Subcutaneous abdominal adipose tissue (tissue), 5 donors: ENCODE data around the gene MAML2.

Source experiments
- H3K27ac ChIP-seq: one replicate; pipeline ENCODE4 v1.7.0; 2013; ENCODE audit warnings: low read depth, mild to moderate bottlenecking, inconsistent platforms, low read length, moderate library complexity
- H3K27me3 ChIP-seq, 5 donors: one replicate each; pipeline ENCODE4 v1.7.0; 2013; ENCODE audit warnings: low read length in 5 of 5, inconsistent platforms in 1 of 5; ENCODE audit not compliant: control insufficient read depth in 5 of 5, insufficient read depth in 4 of 5
- H3K36me3 ChIP-seq, 5 donors: one replicate each; pipeline ENCODE4 v1.7.0; 2013; ENCODE audit warnings: low read length in 5 of 5; ENCODE audit not compliant: control insufficient read depth in 5 of 5, insufficient read depth in 5 of 5
- H3K4me1 ChIP-seq, 5 donors: one replicate each; pipeline ENCODE4 v1.7.0; 2013; ENCODE audit warnings: low read length in 5 of 5, mild to moderate bottlenecking in 3 of 5, moderate library complexity in 1 of 5; ENCODE audit not compliant: control insufficient read depth in 5 of 5, insufficient read depth in 5 of 5
- H3K4me3 ChIP-seq, 5 donors: one replicate each; pipeline ENCODE4 v1.7.0; 2013; ENCODE audit warnings: low read length in 5 of 5, low read depth in 1 of 5
- H3K9ac ChIP-seq, 5 donors: one replicate each; pipeline ENCODE4 v1.7.0; 2013; ENCODE audit warnings: low read length in 5 of 5, mild to moderate bottlenecking in 4 of 5, moderate library complexity in 3 of 5
- H3K9me3 ChIP-seq, 5 donors: one replicate each; pipeline ENCODE4 v1.7.0; 2013; ENCODE audit warnings: low read length in 5 of 5; ENCODE audit not compliant: control insufficient read depth in 5 of 5
- donor health status: healthy.
- donor health status: healthy.
- donor health status: healthy.
- donor health status: healthy.
- donor health status: healthy.

Gene MAML2

DNA sequence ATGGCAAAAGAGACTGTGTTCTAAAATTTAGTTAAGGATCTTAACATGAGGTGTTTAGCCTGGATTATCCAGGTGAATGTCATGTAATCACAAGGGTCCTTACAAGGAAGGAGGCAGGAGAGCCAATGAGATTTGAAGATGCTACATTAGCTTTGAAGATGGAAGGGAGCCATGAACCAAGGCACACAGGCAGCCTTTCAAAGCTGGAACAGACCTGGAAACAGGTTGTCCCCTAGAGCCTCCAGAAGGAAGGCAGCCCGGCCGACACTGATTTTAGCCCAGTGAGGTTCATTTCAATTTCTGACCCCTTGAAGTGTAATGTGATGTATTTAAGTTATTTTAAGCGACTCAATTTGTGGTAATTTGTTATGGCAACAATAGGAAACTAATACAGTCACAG lies 223.8 kb downstream of the MAML2 start:
- no peaks in the 10 kb centered on the region for H3K9me3 ChIP-seq
- H3K4me3 ChIP-seq: no peak overlapping the region
- H3K27ac ChIP-seq: no peak overlapping the region
- H3K9ac ChIP-seq: no peak overlapping the region
- no peaks in the 10 kb centered on the region for H3K36me3 ChIP-seq
- peaks cover 0 to 7% (median 0%) of the 10 kb centered on the region in 5 donors for H3K4me1 ChIP-seq
- no peaks in the 10 kb centered on the region for H3K27me3 ChIP-seq

DNA sequence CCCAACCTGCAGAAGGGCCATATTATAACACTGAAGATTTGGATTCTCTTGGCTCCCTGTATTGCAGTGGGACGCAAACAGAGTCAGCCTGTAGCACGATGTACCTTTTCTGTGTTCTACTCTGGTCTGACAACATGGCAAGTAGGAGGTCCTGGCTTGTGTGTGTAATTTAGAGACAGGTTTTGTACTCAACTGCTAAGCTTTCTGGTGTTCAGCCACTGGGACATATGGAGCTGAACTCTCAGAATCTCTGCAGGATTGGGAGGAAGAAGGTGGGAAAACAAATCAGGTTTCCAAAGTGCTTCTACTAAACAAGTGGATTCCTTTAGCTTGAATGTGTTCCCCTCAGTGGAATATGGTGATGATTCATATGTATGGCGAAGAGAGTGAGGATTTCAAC lies 226.6 kb downstream of the MAML2 start:
- Histone ChIP-seq H3K9me3 (no peaks in the 10 kb centered on the region), H3K4me3 (no peak overlapping the region), H3K9ac (no peak overlapping the region), H3K27ac (no peak overlapping the region), H3K27me3 (no peaks in the 10 kb centered on the region), H3K36me3 (no peaks in the 10 kb centered on the region), H3K4me1 (peaks cover 0 to 15% (median 9%) of the 10 kb centered on the region in 5 donors)

DNA sequence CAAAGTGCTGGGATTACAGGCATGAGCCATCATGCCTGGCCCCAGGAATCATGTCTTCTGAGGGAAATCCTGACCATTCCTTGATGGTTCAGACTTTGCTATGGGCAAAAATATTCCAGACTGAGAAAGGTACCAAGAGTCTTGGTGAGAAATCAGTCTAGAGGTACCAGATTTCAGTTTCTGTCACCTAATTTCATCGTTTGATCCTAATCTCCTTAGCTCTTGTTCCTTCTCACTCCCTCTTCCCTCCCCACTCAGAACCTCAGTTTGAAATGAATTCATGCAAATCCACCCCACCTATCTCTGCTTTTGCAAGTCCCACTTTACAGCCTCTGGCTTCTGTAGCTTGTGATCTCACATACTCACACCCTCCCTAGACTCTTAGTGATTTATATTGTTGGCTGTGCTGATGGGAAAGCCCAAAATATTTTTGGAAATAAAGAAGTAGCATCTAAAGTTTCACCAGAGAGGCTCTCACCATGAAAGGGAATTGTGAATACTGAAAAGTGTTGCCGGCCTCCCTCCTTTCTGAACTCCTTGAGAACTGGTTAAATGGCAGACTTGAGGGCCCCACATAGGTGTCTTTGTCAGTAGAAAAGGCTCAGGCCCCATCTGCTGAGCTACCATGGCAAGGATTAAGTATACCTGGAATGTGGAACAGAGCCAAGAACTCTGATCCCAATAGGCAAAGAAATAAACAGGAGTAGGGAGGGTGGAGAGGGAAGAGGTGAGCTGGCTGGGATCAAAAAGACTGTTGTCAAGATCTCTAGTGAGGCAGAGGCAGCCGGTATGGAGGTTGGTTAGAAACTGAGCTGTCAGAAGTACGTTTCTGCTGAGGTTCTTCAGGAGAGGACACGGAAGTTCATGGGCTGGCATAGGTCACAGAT lies 228.6 kb downstream of the MAML2 start:
- Histone ChIP-seq H3K4me1 (peaks cover 0 to 11% (median 8%) of the 10 kb centered on the region in 5 donors), H3K9ac (no peak overlapping the region), H3K9me3 (no peaks in the 10 kb centered on the region), H3K27me3 (no peaks in the 10 kb centered on the region), H3K36me3 (peaks cover 0 to 2% (median 0%) of the 10 kb centered on the region in 5 donors), H3K4me3 (no peak overlapping the region), H3K27ac (peak overlapping the region; percentile 31)

DNA sequence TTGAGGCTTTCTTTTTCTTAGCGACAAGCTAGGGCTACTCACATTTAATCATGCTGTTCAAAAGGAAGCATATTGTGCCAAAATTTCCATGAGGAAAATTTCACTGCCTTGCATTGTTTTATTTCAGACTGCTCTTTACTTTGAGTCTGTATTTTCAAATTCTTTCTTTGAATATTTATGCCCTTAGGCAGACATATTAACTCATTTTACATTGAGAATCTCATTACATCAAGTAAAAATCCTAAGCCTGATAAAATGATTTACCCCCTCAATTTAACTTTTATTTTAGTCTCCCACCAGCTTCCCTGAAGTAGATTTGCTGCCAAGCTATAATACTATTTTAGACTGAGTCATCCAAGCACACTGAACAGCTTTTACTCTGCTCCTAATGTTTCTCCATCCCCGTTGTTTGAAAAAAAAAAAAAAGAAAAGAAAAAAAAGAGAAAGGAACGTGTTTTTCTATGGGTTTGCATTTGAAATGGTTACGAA lies 229.8 kb downstream of the MAML2 start:
- H3K27ac ChIP-seq: peak overlapping the region; percentile 45
- peaks cover 0 to 11% (median 8%) of the 10 kb centered on the region in 5 donors for H3K4me1 ChIP-seq
- peaks cover 0 to 2% (median 0%) of the 10 kb centered on the region in 5 donors for H3K36me3 ChIP-seq
- H3K9ac ChIP-seq: no peak overlapping the region
- H3K27me3 ChIP-seq: no peaks in the 10 kb centered on the region
- H3K9me3 ChIP-seq: no peaks in the 10 kb centered on the region
- H3K4me3 ChIP-seq: no peak overlapping the region

DNA sequence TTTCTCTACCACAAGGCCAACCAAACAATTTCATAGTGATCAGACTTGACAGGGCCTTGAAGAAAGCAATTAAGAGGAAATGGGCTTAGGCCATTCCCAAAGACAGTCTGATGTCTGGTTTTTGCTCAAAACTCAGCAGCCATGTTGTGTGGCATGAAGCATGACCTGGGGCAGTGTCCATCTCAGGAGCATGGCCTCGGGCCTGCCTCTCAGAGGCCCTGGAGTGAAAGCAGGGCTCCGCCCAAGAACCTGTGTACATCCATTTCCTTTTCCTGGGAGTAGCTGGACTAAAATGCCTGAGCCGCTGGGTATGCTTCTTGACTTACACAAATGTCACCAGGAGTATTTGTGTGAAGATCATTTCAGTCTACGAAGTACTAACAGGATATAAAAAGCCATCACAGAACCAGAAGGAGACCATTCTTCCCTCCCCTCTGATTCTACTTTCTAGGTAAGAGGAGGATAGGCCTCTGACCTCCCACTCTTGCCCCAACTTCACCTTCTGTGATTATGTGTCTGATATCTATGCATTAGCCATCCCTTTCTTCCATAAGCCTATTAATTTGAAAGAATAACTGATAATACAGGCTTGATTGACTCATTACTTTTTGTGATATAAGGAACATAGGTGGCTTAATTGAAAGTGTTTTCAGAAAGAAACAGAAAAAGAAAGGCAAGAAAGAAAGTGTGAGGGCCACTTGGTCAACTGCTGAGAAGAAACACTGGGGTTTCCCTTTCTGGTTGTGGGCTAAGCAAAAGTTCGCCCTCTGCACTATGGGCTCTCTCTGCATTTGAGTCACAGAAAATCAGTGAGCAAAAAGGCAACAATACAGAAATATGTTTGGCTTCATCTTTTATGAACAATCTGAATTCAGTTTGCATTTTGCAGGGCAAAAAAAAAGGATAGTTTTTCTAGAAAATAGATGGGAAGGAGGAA lies 230.5 kb downstream of the MAML2 start:
- Histone ChIP-seq H3K27ac (peak overlapping the region; percentile 45), H3K9ac (no peak overlapping the region), H3K9me3 (no peaks in the 10 kb centered on the region), H3K36me3 (peaks cover 0 to 2% (median 0%) of the 10 kb centered on the region in 5 donors), H3K4me3 (no peak overlapping the region), H3K27me3 (no peaks in the 10 kb centered on the region), H3K4me1 (peaks cover 0 to 11% (median 8%) of the 10 kb centered on the region in 5 donors)

DNA sequence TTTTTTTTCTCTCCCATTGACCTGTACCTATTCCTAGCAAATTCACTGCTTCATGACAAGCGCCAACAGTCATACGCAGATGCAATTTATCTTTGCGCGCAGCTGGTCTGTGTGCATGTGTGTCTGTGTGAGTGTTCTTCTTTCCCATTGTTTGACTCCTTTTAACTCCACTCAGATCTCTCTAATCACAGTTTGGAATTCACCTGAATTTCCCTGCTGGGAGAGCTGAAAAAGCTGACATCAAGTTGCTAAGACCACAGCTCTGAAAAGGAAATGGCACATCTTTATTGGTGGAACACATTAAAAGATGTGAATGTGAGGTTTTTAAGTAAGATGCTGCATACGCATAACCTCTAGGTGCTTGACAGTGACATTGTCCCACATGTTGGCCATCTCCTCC lies 231.7 kb downstream of the MAML2 start:
- H3K9me3 ChIP-seq: no peaks in the 10 kb centered on the region
- no peak overlapping the region for H3K9ac ChIP-seq
- no peak overlapping the region for H3K27ac ChIP-seq
- peaks cover 0 to 11% (median 8%) of the 10 kb centered on the region in 5 donors for H3K4me1 ChIP-seq
- no peak overlapping the region for H3K4me3 ChIP-seq
- no peaks in the 10 kb centered on the region for H3K27me3 ChIP-seq
- H3K36me3 ChIP-seq: peaks cover 0 to 2% (median 0%) of the 10 kb centered on the region in 5 donors

GRCh38 chr11:96110302-96110701 lies 232.7 kb downstream of the MAML2 start:
- Histone ChIP-seq H3K27ac (no peak overlapping the region), H3K9me3 (no peaks in the 10 kb centered on the region), H3K4me1 (peaks cover 0 to 12% (median 12%) of the 10 kb centered on the region in 5 donors), H3K36me3 (peaks cover 0 to 2% (median 0%) of the 10 kb centered on the region in 5 donors), H3K9ac (no peak overlapping the region), H3K27me3 (no peaks in the 10 kb centered on the region), H3K4me3 (no peak overlapping the region)

GRCh38 chr11:96109331-96110030 lies 233.5 kb downstream of the MAML2 start:
- Histone ChIP-seq H3K36me3 (peaks cover 0 to 2% (median 0%) of the 10 kb centered on the region in 5 donors), H3K27ac (no peak overlapping the region), H3K4me1 (peaks cover 0 to 19% (median 14%) of the 10 kb centered on the region in 5 donors), H3K27me3 (no peaks in the 10 kb centered on the region), H3K9me3 (no peaks in the 10 kb centered on the region), H3K4me3 (no peak overlapping the region), H3K9ac (no peak overlapping the region)

- Histone ChIP-seq H3K27me3 (no peaks in the 10 kb centered on the region), H3K36me3 (peaks cover 0 to 2% (median 0%) of the 10 kb centered on the region in 5 donors), H3K9me3 (no peaks in the 10 kb centered on the region), H3K4me3 (no peak overlapping the region), H3K9ac (no peak overlapping the region), H3K4me1 (peaks cover 0 to 19% (median 11%) of the 10 kb centered on the region in 5 donors), H3K27ac (no peak overlapping the region)
Observed at GRCh38 chr11:96107143-96107824, 235.7 kb downstream of the MAML2 start.
